ENCODE results near the gene TBC1D4.
A peak's percentile ranks its signal among the peaks of the same experiment; 100 is the strongest.
"Not testable (repeated sequence)": the region's sequence is repeated elsewhere in the genome, so short reads cannot be mapped to it uniquely, and the experiment has no call there.

TBC1D4 gene

GRCh38 chr13:75318138-75318833 lies 163.7 kb downstream of the TBC1D4 start:
- no peak for DNase-seq

- no peak for DNase-seq
These were observed 165.5 kb downstream of the TBC1D4 start for GRCh38 chr13:75316427-75316826.

- peak; percentile 21 for DNase-seq
These were observed 169.0 kb downstream of the TBC1D4 start for GRCh38 chr13:75312884-75313520.

- DNase-seq, result no peak
These were observed 171.9 kb downstream of the TBC1D4 start for GRCh38 chr13:75309981-75310580.

- no peak for DNase-seq
These were observed 173.7 kb downstream of the TBC1D4 start for GRCh38 chr13:75308222-75308621.

- DNase-seq, result no peak
These were observed 174.5 kb downstream of the TBC1D4 start for GRCh38 chr13:75307370-75307949.

GRCh38 chr13:75306967-75307366 lies 175.0 kb downstream of the TBC1D4 start:
- DNase-seq, result not testable (repeated sequence)

GRCh38 chr13:75305059-75305458 lies 176.9 kb downstream of the TBC1D4 start:
- DNase-seq, result no peak

- DNase-seq, result no peak
These were observed 178.7 kb downstream of the TBC1D4 start for GRCh38 chr13:75303263-75303662.

- no peak for DNase-seq
These were observed 179.8 kb downstream of the TBC1D4 start for GRCh38 chr13:75302071-75302698.

GRCh38 chr13:75299913-75300862 lies 181.8 kb downstream of the TBC1D4 start:
- DNase-seq, result no peak

- no peak for DNase-seq
These were observed 182.7 kb downstream of the TBC1D4 start for GRCh38 chr13:75299246-75299645.

GRCh38 chr13:75296641-75297040 lies 185.3 kb downstream of the TBC1D4 start:
- no peak for DNase-seq

- no peak for DNase-seq
These were observed 186.8 kb downstream of the TBC1D4 start for GRCh38 chr13:75295201-75295600.

GRCh38 chr13:75294110-75294509 lies 187.9 kb downstream of the TBC1D4 start:
- DNase-seq, result no peak

GRCh38 chr13:75285310-75285709 lies 196.7 kb downstream of the TBC1D4 start:
- no peak for DNase-seq

GRCh38 chr13:75279834-75280369 lies 202.1 kb downstream of the TBC1D4 start:
- no peak for DNase-seq

- not testable (repeated sequence) for DNase-seq
These were observed 208.3 kb downstream of the TBC1D4 start for GRCh38 chr13:75273695-75274094.

- no peak for DNase-seq
These were observed 210.1 kb downstream of the TBC1D4 start for GRCh38 chr13:75271846-75272245.

GRCh38 chr13:75268481-75268880 lies 213.5 kb downstream of the TBC1D4 start:
- DNase-seq, result not testable (repeated sequence)

- no peak for DNase-seq
These were observed 217.4 kb downstream of the TBC1D4 start for GRCh38 chr13:75264611-75265010.

Data from activated T-cell treated with anti-CD3 and anti-CD28 coated beads, Interleukin-2, amount 50 U/mL, for 1 hour (primary cell).